ENCODE data around the gene AMBP.
A peak's percentile ranks its signal among the peaks of the same experiment; 100 is the strongest.

AMBP gene

GRCh38 chr9:114112325-114112724 lies 34.2 kb upstream of the AMBP start:
- Histone ChIP-seq H3K27ac (ENCODE audit: low read length) (no peak overlapping the region), H3K9me3 (ENCODE audit: insufficient read depth, low read length) (no peaks in the 10 kb centered on the region), H3K4me2 (ENCODE audit: low read length) (no peak overlapping the region), H3K4me3 (ENCODE audit: low read length) (no peak overlapping the region), H3K36me3 (replicated peaks; ENCODE audit: low read depth, low read length) (no peaks in the 10 kb centered on the region), H3K27me3 (ENCODE audit: low read depth, low read length) (peaks cover 35% of the 10 kb centered on the region), H3K4me1 (ENCODE audit: low read length) (0 out of 2 replicates have a peak, but pooled peaks cover 3% of the 10 kb centered on the region), H3K9ac (ENCODE audit: low read length) (no peak overlapping the region), H4K20me1 (ENCODE audit: insufficient read depth, low read length) (no peaks in the 10 kb centered on the region), H3K79me2 (ENCODE audit: low read length) (no peaks in the 10 kb centered on the region), H2AFZ (ENCODE audit: low read depth, low read length) (no peak overlapping the region)
- TF ChIP-seq, protein P1, sequence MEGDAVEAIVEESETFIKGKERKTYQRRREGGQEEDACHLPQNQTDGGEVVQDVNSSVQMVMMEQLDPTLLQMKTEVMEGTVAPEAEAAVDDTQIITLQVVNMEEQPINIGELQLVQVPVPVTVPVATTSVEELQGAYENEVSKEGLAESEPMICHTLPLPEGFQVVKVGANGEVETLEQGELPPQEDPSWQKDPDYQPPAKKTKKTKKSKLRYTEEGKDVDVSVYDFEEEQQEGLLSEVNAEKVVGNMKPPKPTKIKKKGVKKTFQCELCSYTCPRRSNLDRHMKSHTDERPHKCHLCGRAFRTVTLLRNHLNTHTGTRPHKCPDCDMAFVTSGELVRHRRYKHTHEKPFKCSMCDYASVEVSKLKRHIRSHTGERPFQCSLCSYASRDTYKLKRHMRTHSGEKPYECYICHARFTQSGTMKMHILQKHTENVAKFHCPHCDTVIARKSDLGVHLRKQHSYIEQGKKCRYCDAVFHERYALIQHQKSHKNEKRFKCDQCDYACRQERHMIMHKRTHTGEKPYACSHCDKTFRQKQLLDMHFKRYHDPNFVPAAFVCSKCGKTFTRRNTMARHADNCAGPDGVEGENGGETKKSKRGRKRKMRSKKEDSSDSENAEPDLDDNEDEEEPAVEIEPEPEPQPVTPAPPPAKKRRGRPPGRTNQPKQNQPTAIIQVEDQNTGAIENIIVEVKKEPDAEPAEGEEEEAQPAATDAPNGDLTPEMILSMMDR (IDR thresholded peaks at IDR 0.05; ENCODE audit: low read depth, low read length): no peak
- TF ChIP-seq EZH2phosphoT487 (IDR thresholded peaks at IDR 0.05; ENCODE audit: low read depth): no peak

- H4K20me1 ChIP-seq (ENCODE audit: insufficient read depth, low read length): no peaks in the 10 kb centered on the region
- no peaks in the 10 kb centered on the region for H3K36me3 ChIP-seq (replicated peaks; ENCODE audit: low read depth, low read length)
- peaks cover 27% of the 10 kb centered on the region for H3K27me3 ChIP-seq (ENCODE audit: low read depth, low read length)
- no peak overlapping the region for H3K27ac ChIP-seq (ENCODE audit: low read length)
- H3K79me2 ChIP-seq (ENCODE audit: low read length): no peaks in the 10 kb centered on the region
- TF ChIP-seq, protein P1 (IDR thresholded peaks at IDR 0.05; ENCODE audit: low read depth, low read length): no peak
- no peak for TF ChIP-seq EZH2phosphoT487 (IDR thresholded peaks at IDR 0.05; ENCODE audit: low read depth)
- H3K9me3 ChIP-seq (ENCODE audit: insufficient read depth, low read length): no peaks in the 10 kb centered on the region
- no peak overlapping the region for H3K4me2 ChIP-seq (ENCODE audit: low read length)
- H3K4me1 ChIP-seq (ENCODE audit: low read length): 0 out of 2 replicates have a peak, but pooled peaks cover 3% of the 10 kb centered on the region
- H2AFZ ChIP-seq (ENCODE audit: low read depth, low read length): no peak overlapping the region
- no peak overlapping the region for H3K4me3 ChIP-seq (ENCODE audit: low read length)
- H3K9ac ChIP-seq (ENCODE audit: low read length): no peak overlapping the region
Measured at GRCh38 chr9:114110180-114110579, 32.1 kb upstream of the AMBP start.

GRCh38 chr9:114109124-114109523 lies 31.0 kb upstream of the AMBP start:
- no peak overlapping the region for H3K27ac ChIP-seq (ENCODE audit: low read length)
- H4K20me1 ChIP-seq (ENCODE audit: insufficient read depth, low read length): no peaks in the 10 kb centered on the region

DNA sequence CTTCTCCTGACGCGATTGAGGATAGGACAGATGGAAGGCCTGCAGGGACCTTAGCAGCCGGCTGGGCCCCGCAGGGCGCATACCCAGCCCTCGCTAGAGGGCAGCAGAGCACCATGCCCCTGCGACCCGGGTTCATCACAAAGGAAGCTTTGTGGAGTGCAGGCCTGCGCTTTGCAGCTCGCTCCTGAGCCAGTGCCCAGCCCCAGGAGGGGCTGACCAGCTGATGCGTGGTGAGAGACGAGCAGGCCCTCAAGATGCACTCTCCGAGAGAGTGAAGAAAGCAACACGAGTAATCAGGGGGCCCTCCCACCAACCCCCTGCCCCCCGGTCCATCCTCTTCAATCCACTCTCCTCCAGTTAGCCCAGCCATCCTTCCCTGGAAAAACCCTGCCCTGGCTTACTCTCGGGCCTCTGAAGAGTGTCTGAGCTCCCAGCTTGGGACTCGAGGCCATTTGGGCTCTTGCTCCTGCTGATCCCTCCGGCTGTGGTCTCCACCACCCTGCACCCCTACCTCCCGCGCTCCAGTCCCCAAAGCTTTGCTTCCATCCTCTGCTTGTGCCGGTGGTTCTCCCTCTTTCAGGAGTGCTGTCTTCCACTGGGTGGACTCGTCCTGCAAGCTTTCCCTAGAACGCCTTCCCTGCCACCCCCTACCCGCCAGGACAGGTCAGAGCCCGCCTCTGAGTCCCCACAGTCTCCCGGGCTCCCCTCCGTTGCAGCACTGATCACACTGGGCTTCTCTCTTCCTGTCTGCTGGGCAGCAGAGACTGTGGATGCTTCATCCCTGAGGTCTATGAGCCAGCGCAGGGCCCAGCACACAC lies 30.1 kb upstream of the AMBP start:
- TF ChIP-seq, protein P1 (IDR thresholded peaks at IDR 0.05; ENCODE audit: low read depth, low read length): peak; percentile 81
- no peak for TF ChIP-seq EZH2phosphoT487 (IDR thresholded peaks at IDR 0.05; ENCODE audit: low read depth)
- H4K20me1 ChIP-seq (ENCODE audit: insufficient read depth, low read length): no peaks in the 10 kb centered on the region

More at GRCh38 chr9:114109124-114109523, 31.0 kb upstream of the AMBP start:
- no peak overlapping the region for H2AFZ ChIP-seq (ENCODE audit: low read depth, low read length)
- no peak overlapping the region for H3K4me3 ChIP-seq (ENCODE audit: low read length)
- H3K9me3 ChIP-seq (ENCODE audit: insufficient read depth, low read length): no peaks in the 10 kb centered on the region
- no peak overlapping the region for H3K4me2 ChIP-seq (ENCODE audit: low read length)
- H3K36me3 ChIP-seq (replicated peaks; ENCODE audit: low read depth, low read length): no peaks in the 10 kb centered on the region
- TF ChIP-seq EZH2phosphoT487 (IDR thresholded peaks at IDR 0.05; ENCODE audit: low read depth): no peak
- TF ChIP-seq, protein P1 (IDR thresholded peaks at IDR 0.05; ENCODE audit: low read depth, low read length): no peak
- H3K27me3 ChIP-seq (ENCODE audit: low read depth, low read length): peaks cover 35% of the 10 kb centered on the region
- no peaks in the 10 kb centered on the region for H3K79me2 ChIP-seq (ENCODE audit: low read length)
- H3K4me1 ChIP-seq (ENCODE audit: low read length): 0 out of 2 replicates have a peak, but pooled peaks cover 3% of the 10 kb centered on the region
- H3K9ac ChIP-seq (ENCODE audit: low read length): no peak overlapping the region

More for the DNA sequence above, 30.1 kb upstream of the AMBP start:
- H3K4me1 ChIP-seq (ENCODE audit: low read length): 0 out of 2 replicates have a peak, but pooled peaks cover 3% of the 10 kb centered on the region
- H3K4me2 ChIP-seq (ENCODE audit: low read length): peak overlapping the region; percentile 30; the same call in 1 of the 2 replicates
- no peak overlapping the region for H3K27ac ChIP-seq (ENCODE audit: low read length)
- H3K4me3 ChIP-seq (ENCODE audit: low read length): no peak overlapping the region
- H3K9me3 ChIP-seq (ENCODE audit: insufficient read depth, low read length): no peaks in the 10 kb centered on the region
- no peak overlapping the region for H3K9ac ChIP-seq (ENCODE audit: low read length)
- H3K79me2 ChIP-seq (ENCODE audit: low read length): no peaks in the 10 kb centered on the region
- H2AFZ ChIP-seq (ENCODE audit: low read depth, low read length): peak overlapping the region; percentile 87; the same call in 1 of the 2 replicates
- H3K36me3 ChIP-seq (replicated peaks; ENCODE audit: low read depth, low read length): no peaks in the 10 kb centered on the region
- peaks cover 34% of the 10 kb centered on the region for H3K27me3 ChIP-seq (ENCODE audit: low read depth, low read length)
